RWPE1 (cell line): ENCODE data around the gene CASK.

Source experiments
- CTCF ChIA-PET: fragments of 350-600 bp; sonication (Branson Sonifier 250); formaldehyde crosslinking; extraction: SDS; loops from one replicate; lab custom pipeline; 2021; lab: Yijun Ruan, JAX
- POLR2A ChIA-PET: fragments of 400-600 bp; formaldehyde crosslinking; extraction: SDS; loops from one replicate; lab custom pipeline; 2020; ENCODE audit warnings: antibody characterized with exemption; ENCODE audit not compliant: low non-redundant PET; lab: Yijun Ruan, JAX
- DNase-seq: peaks from one replicate; pipeline ENCODE4 v3.0.0; 2012; ENCODE audit warnings: low spot score
- H3K27ac ChIP-seq: fragments of 450-650 bp; 2 replicates; pipeline ENCODE4 v1.5.1; 2017
- TF ChIP-seq, protein P1 (sequence below): fragments of 450-650 bp; conservative IDR thresholded peaks from 2 replicates; pipeline ENCODE4 v1.5.1; 2017; ENCODE audit warnings: low read depth, mild to moderate bottlenecking

CASK gene

DNA sequence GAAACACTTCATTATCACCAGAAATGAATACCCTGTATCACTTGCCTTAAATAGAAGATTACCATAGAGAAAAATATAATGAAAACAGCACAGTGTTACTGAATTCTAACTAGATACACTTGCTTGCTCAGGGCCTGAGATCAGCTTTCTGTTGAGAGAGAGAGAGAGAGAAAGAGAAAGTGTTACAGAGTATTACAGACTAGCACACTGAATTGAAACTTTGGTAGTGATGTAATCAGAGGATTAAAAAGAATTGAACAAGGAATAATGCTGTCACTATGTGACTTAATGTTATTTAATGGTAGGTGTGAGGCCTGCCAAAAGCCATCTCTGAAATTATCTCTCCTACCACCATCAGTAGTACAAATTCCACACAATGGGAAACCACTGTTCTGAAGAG lies 35.5 kb upstream of the CASK start:
- no peak for DNase-seq
- H3K27ac ChIP-seq: no peak overlapping the region
- ChIA-PET CTCF (no interaction called here), POLR2A (no interaction called here)
- TF ChIP-seq, protein P1, sequence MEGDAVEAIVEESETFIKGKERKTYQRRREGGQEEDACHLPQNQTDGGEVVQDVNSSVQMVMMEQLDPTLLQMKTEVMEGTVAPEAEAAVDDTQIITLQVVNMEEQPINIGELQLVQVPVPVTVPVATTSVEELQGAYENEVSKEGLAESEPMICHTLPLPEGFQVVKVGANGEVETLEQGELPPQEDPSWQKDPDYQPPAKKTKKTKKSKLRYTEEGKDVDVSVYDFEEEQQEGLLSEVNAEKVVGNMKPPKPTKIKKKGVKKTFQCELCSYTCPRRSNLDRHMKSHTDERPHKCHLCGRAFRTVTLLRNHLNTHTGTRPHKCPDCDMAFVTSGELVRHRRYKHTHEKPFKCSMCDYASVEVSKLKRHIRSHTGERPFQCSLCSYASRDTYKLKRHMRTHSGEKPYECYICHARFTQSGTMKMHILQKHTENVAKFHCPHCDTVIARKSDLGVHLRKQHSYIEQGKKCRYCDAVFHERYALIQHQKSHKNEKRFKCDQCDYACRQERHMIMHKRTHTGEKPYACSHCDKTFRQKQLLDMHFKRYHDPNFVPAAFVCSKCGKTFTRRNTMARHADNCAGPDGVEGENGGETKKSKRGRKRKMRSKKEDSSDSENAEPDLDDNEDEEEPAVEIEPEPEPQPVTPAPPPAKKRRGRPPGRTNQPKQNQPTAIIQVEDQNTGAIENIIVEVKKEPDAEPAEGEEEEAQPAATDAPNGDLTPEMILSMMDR: no peak

DNA sequence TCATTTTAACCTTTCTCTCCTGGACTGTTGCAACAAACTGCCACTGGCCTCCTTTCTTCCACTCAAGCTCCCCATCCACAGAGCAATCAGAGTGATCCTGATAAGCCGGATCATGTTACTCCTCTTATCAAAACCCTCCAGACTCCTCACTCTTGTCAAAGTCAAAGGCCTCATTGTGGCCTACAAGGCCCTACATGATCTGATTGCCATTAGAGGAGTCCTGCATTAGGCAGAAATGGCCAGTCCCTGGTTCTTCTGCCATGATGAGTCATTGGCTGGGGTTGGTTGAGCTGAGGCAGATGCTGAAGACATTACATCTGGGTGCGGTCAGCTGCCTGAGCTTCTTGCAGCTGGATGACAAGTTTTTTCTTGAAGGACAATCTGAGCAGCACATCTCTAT lies 32.7 kb upstream of the CASK start:
- H3K27ac ChIP-seq: no peak overlapping the region
- CTCF ChIA-PET: no interaction called here
- POLR2A ChIA-PET: no interaction called here
- TF ChIP-seq, protein P1: no peak
- no peak for DNase-seq

GRCh38 chrX:41952102-41952501 lies 28.7 kb upstream of the CASK start:
- TF ChIP-seq, protein P1: no peak
- DNase-seq: no peak
- ChIA-PET POLR2A (no interaction called here), CTCF (no interaction called here)
- no peak overlapping the region for H3K27ac ChIP-seq

- no peak for DNase-seq
- TF ChIP-seq, protein P1: no peak
- no peak overlapping the region for H3K27ac ChIP-seq
- CTCF ChIA-PET: no interaction called here
- POLR2A ChIA-PET: no interaction called here
Measured at GRCh38 chrX:41946989-41947612, 23.7 kb upstream of the CASK start.

DNA sequence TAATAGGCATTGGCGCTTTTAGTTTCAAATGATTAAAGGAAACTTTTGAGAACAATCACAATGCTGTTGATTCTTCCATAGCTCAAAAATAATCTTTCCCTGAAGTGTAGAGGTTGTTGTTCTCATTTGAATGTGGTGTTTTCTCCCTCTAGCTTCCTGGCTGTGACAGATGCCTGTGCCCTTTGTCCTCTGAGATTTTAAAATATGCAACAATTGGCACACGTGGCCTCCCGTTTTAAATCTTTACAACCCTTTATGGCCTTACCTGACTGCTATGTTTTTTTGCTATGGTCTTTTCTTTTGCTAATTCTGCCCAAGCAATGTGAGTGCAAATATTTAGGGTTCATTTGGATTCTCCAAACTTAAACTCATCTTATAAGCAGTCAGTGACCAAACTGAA lies 22.9 kb upstream of the CASK start:
- ChIA-PET POLR2A (no interaction called here), CTCF (no interaction called here)
- H3K27ac ChIP-seq: no peak overlapping the region
- TF ChIP-seq, protein P1: no peak
- DNase-seq: no peak

DNA sequence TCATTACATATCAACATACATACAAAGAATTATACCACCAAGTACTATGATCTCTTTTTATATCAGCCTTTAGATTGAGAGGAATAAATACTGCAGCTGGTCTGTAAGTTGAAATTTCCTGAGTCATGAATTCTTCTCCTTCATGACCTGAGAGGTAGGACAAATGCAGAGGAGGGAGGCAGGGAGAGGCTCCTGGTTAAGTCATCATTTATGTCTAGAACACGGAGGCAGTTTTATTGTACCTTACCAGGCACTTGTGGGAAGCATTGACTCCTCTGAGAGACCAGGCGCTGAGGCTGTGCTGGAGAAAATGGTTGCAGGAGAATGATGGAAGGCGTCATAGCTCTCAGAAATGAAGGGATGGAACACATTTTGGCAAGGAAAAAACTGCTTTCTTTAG lies 12.5 kb upstream of the CASK start:
- ChIA-PET CTCF (no interaction called here), POLR2A (no interaction called here)
- TF ChIP-seq, protein P1: no peak
- H3K27ac ChIP-seq: no peak overlapping the region
- no peak for DNase-seq
